ENCODE results near the gene MAD2L2. TPM values are rescaled to one million over a fixed set of nuclear protein-coding genes. Genes with fewer than 3 reads are reported as not detected.

MAD2L2 gene
- total RNA-seq, 4 donors from 2014 or later, result 22.7 to 40.0 (median 32.5) TPM

DNA sequence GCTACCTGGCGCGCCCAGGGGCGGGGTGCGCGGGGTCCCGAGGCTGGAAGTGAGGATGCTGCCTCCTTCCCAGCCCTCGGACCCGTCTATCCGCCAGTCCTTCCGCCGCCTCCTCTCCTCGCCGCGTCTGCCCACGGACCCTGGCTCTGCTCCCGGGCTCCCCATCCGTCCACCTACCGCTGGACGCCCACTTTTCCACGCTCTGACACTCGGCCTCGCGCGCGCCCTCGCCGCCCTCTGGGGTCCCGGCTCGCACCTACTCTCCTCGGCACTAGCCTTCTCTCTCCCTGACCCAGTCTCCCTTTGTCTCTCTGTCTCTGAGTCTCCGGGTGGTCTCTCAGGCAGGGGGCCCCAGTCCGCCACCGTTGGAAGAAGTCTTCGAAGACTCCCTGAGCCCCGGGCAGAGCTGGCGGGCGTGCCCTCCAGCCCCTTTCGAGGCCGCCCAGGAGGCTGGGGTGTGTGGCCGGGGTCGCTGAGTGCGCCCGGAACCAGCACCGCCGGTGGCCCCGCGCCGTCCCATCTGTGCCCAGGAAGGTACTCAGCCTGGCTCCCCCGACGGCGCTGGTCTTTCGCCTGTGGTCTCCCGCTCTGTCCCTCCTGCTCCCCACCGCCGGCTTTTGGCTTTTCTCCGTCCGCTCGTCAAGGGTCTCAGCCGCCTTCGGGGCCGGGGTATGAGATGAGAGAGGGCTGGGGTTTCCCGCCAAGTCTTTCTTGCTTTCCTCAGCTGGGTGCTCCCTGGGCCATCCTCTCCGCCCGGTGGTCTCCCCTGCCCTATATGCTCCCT lies 11.2 kb upstream of the MAD2L2 start:
- intact Hi-C loops (cut with DNase I; ENCODE audit: low total_unique reads), result no loop called here
- 8 to 11% methylated on average over 54 to 64 of the region's 64 CpGs for WGBS, 2 donors
- DNase-seq (ENCODE audit: low spot score in 2 of 2), result no peak
- TF ChIP-seq POLR2A (IDR thresholded peaks at IDR 0.05), result no peak
- TF ChIP-seq, protein P1, sequence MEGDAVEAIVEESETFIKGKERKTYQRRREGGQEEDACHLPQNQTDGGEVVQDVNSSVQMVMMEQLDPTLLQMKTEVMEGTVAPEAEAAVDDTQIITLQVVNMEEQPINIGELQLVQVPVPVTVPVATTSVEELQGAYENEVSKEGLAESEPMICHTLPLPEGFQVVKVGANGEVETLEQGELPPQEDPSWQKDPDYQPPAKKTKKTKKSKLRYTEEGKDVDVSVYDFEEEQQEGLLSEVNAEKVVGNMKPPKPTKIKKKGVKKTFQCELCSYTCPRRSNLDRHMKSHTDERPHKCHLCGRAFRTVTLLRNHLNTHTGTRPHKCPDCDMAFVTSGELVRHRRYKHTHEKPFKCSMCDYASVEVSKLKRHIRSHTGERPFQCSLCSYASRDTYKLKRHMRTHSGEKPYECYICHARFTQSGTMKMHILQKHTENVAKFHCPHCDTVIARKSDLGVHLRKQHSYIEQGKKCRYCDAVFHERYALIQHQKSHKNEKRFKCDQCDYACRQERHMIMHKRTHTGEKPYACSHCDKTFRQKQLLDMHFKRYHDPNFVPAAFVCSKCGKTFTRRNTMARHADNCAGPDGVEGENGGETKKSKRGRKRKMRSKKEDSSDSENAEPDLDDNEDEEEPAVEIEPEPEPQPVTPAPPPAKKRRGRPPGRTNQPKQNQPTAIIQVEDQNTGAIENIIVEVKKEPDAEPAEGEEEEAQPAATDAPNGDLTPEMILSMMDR (IDR thresholded peaks at IDR 0.05), result no peak
- no peak overlapping the region for H3K4me3 ChIP-seq (ENCODE audit: low read depth, poor library complexity, severe bottlenecking)

DNA sequence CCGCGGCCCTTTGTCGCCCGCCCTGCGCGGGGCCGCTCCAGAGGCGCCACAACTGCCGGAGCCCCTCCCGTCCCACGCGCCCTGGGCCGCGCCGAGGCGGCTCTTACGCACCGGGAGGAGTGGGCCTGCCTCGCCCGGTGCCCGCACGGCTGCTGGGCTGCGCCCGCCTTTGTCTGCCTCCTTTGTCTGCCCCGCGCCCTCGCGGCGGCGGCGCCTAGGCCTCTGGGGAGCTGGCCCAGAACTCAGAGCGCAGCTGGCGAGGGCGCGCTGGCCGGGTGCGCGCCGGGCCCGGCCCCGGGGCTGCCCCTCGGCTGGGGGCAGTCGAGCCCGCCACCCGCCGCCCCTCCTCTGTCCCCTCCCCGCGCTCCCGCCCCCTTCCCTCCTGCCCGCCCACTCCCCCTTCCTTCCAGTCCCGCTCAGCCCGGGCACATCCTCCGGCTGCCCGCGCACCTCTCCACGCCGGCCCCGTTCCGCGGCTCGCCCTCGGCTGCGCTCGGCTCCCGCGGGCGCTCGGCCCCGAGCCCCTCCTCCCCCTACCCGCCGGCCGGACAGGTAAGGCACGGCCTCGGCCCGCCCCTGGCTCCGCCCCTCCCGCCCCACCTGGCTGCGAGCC lies 10.5 kb upstream of the MAD2L2 start, which contains the start of gene DRAXIN:
TSS of gene DRAXIN (plus strand) at position 409 of the 613 bp plus-strand sequence. CDS start 14,549 bp downstream, outside the sequence.
- TF ChIP-seq, protein P1 (IDR thresholded peaks at IDR 0.05), result no peak
- no peak for TF ChIP-seq POLR2A (IDR thresholded peaks at IDR 0.05)
- 0% methylated on average over 7 to 29 of the region's 78 CpGs for WGBS, 2 donors
- intact Hi-C loops (cut with DNase I; ENCODE audit: low total_unique reads), result no loop called here
- H3K4me3 ChIP-seq (ENCODE audit: low read depth, poor library complexity, severe bottlenecking), result no peak within 1 kb of the TSS
- DNase-seq (ENCODE audit: low spot score in 2 of 2), result no peak

DNA sequence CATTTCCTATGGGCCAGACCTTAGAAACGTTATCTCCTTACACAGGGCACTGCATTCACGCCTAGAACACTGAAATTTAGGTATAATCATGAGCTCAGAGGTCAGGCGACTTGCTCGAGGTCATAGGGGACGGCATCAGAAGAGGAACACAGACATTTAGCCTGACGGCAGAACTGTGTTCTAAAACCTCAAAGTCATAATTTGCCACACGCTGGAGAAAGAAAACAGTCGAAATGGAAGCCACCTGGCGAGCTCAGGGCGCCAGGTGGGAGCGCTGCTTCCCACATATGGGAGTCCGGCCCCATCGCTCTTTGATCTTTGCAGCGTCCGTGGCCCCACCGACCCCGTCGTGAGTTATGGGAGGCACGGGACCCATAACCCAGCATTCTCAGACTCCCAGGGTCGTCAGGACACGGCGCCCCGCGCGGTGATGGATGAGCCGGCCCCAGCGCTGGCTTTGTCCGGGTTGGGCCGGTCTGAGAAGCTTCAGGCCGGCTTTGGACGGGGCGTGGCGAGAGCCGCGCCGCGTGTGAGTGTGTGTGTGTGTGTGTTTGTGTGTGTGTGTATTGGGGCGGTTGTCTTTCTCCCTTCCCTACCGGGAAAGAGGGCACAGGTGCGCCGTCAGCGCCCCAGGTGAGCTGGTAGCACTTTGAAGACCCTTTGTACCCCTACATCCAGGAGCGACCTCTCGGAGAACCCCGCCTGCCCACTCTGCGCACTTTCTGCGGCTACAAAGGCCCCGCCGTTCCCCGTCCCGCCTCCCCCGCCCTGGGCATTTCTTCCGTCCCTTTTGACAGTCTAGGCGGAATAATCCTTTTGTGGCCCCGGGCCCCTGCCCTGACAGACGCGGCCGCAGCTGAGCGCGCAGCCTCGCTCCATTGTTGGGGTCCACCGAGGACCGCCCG lies 9.7 kb upstream of the MAD2L2 start:
- no peak for DNase-seq (ENCODE audit: low spot score in 2 of 2)
- 6 to 8% methylated on average over 51 to 55 of the region's 64 CpGs for WGBS, 2 donors

DNA sequence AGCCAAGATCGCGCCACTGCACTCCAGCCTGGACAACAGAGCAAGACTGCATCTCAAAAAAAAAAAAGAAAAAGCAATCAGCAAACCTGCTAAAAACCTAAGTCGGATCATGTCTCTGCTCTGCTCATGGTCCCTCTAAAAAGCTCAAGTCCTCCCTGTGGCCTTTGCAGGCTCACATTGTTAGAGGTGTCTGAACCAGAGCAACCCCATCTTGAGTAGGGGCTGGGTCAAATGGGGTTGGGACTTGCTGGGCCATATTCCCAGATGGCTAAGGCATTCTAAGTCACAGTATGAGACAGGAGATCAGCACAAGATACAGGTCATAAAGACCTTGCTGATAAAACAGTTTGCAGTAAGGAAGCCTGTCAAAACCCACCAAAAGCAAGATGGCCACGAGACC lies 7.6 kb upstream of the MAD2L2 start:
- no peak for DNase-seq (ENCODE audit: low spot score in 2 of 2)
- H3K4me3 ChIP-seq (ENCODE audit: low read depth, poor library complexity, severe bottlenecking), result no peak overlapping the region
- 90 to 98% methylated on average over 4 of the region's 4 CpGs for WGBS, 2 donors
- intact Hi-C loops (cut with DNase I; ENCODE audit: low total_unique reads), result no loop called here
- TF ChIP-seq POLR2A (IDR thresholded peaks at IDR 0.05), result no peak
- TF ChIP-seq, protein P1 (IDR thresholded peaks at IDR 0.05), result no peak

More for the DNA sequence above, 9.7 kb upstream of the MAD2L2 start:
- TF ChIP-seq, protein P1 (IDR thresholded peaks at IDR 0.05), result no peak
- no peak for TF ChIP-seq POLR2A (IDR thresholded peaks at IDR 0.05)
- H3K4me3 ChIP-seq (ENCODE audit: low read depth, poor library complexity, severe bottlenecking), result no peak overlapping the region
- intact Hi-C loops (cut with DNase I; ENCODE audit: low total_unique reads), result no loop called here

DNA sequence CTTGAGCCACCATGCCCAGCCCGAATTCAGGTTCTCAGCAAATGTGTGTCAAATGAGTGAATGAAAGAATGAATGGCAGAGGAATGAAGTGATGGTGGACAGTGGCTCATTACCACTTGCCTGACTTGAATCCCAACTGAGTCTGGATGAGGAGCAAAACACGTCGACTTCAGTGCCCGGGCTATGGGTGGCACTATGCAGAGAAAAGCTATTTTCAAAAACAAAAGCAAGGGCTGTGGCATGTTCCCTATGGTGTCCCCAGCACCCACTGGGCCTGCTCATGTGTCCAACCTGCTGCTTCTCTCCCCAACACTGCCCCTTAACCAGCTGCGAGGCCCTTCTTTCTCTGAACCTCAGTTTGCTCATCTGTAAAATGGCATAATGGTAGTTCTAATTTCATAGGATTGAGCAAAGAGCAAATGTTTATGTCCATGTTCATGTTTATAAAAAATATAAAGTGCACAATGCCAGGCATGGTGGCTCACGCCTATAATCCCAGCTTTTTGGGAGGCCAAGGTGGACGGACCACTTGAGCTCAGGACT lies 4.3 kb upstream of the MAD2L2 start:
- intact Hi-C loops (cut with DNase I; ENCODE audit: low total_unique reads), result no loop called here
- TF ChIP-seq, protein P1 (IDR thresholded peaks at IDR 0.05), result no peak
- no peak for TF ChIP-seq POLR2A (IDR thresholded peaks at IDR 0.05)
- no peak overlapping the region for H3K4me3 ChIP-seq (ENCODE audit: low read depth, poor library complexity, severe bottlenecking)

More for the DNA sequence above, 4.3 kb upstream of the MAD2L2 start:
- 90 to 92% methylated on average over 7 of the region's 7 CpGs for WGBS, 2 donors
- no peak for DNase-seq (ENCODE audit: low spot score in 2 of 2)
